WTC11 (cell line): ENCODE results near the gene TMEM17. TPM values are rescaled to one million over a fixed set of nuclear protein-coding genes. Genes with fewer than 3 reads are reported as not detected.

ENCODE experiments used
- ATAC-seq: fragments of 200-7000 bp; cut with Tn5 transposase; 2 replicates; pipeline ENCODE4 v1.10.0; 2021; ENCODE audit warnings: mild to moderate bottlenecking, moderate library complexity
- CTCF ChIA-PET: fragments of 300-600 bp; sonication (Branson Sonifier 250); formaldehyde crosslinking; loops from one replicate; lab custom pipeline; 2021; ENCODE audit warnings: antibody characterized with exemption; lab: Charles Lee
- POLR2A ChIA-PET: fragments of 350-600 bp; sonication (Branson Sonifier 250); formaldehyde crosslinking; loops from one replicate; lab custom pipeline; 2021; ENCODE audit warnings: antibody characterized with exemption; lab: Charles Lee
- DNase-seq: peaks from one replicate; pipeline ENCODE4 v3.0.0; 2021; ENCODE audit warnings: low spot score
- H3K27ac Mint-ChIP-seq: 2 replicates; pipeline ENCODE4 v1.8.0; 2021; ENCODE audit warnings: mixed read lengths
- H3K27me3 Mint-ChIP-seq: 2 replicates; pipeline ENCODE4 v1.8.0; 2021; ENCODE audit warnings: low read depth, mild to moderate bottlenecking, moderate library complexity, mixed read lengths
- H3K36me3 Mint-ChIP-seq: 2 replicates; pipeline ENCODE4 v1.8.0; 2021; ENCODE audit warnings: mixed read lengths
- H3K4me1 Mint-ChIP-seq: 2 replicates; pipeline ENCODE4 v1.8.0; 2022; ENCODE audit warnings: mixed read lengths
- H3K4me3 Mint-ChIP-seq: 2 replicates; pipeline ENCODE4 v1.8.0; 2021; ENCODE audit warnings: mild to moderate bottlenecking, moderate library complexity, mixed read lengths
- H3K9me3 Mint-ChIP-seq: 2 replicates; pipeline ENCODE4 v1.8.0; 2021; ENCODE audit warnings: mixed read lengths
- ATF1 ChIP-seq: sonication (generic); formaldehyde crosslinking; IDR thresholded peaks from 2 replicates; pipeline ENCODE4 v1.8.1; 2023; ENCODE audit warnings: mild to moderate bottlenecking, moderate library complexity, missing genetic modification reagents
- CREM ChIP-seq: sonication (generic); formaldehyde crosslinking; IDR thresholded peaks from 2 replicates; pipeline ENCODE4 v1.8.1; 2022; ENCODE audit warnings: mild to moderate bottlenecking, missing genetic modification reagents, moderate library complexity
- ELF4 ChIP-seq: sonication (generic); formaldehyde crosslinking; IDR thresholded peaks from 2 replicates; pipeline ENCODE4 v1.8.1; 2022; ENCODE audit warnings: low read depth, mild to moderate bottlenecking, moderate library complexity, missing genetic modification reagents
- ETV6 ChIP-seq: sonication (generic); formaldehyde crosslinking; IDR thresholded peaks from 2 replicates; pipeline ENCODE4 v1.8.1; 2022; ENCODE audit warnings: mild to moderate bottlenecking, missing genetic modification reagents
- GTF2I ChIP-seq: fragments of 250-450 bp; sonication (Bioruptor Pico); conservative IDR thresholded peaks from 2 replicates; pipeline ENCODE4 v1.4.0; 2021; ENCODE audit warnings: mild to moderate bottlenecking
- IRF2 ChIP-seq: sonication (generic); formaldehyde crosslinking; IDR thresholded peaks from 2 replicates; pipeline ENCODE4 v1.8.0; 2022; ENCODE audit warnings: low read depth, missing genetic modification reagents, borderline replicate concordance
- PRRX2 ChIP-seq: fragments of 250-450 bp; sonication (Bioruptor Pico); IDR thresholded peaks from 2 replicates; pipeline ENCODE4 v1.8.0; 2021; ENCODE audit warnings: mild to moderate bottlenecking
- RORB ChIP-seq: fragments of 250-450 bp; sonication (Bioruptor Pico); IDR thresholded peaks from 2 replicates; pipeline ENCODE4 v1.9.0; 2021; ENCODE audit warnings: mild to moderate bottlenecking
- SMAD4 ChIP-seq: sonication (generic); formaldehyde crosslinking; IDR thresholded peaks from 2 replicates; pipeline ENCODE4 v1.8.0; 2022; ENCODE audit warnings: mild to moderate bottlenecking, missing genetic modification reagents
- TEAD4 ChIP-seq: sonication (generic); formaldehyde crosslinking; IDR thresholded peaks from 2 replicates; pipeline ENCODE4 v1.8.0; 2022; ENCODE audit warnings: mild to moderate bottlenecking, missing genetic modification reagents
- ZNF138 ChIP-seq: sonication (generic); formaldehyde crosslinking; conservative IDR thresholded peaks from 2 replicates; pipeline ENCODE4 v1.8.1; 2022; ENCODE audit warnings: mild to moderate bottlenecking, moderate library complexity, missing genetic modification reagents
- ZNF232 ChIP-seq: sonication (generic); formaldehyde crosslinking; IDR thresholded peaks from 2 replicates; pipeline ENCODE4 v1.8.0; 2022; ENCODE audit warnings: mild to moderate bottlenecking, missing genetic modification reagents
- total RNA-seq: library from RNA; stranded (reverse); gene quantifications from 3 replicates; pipeline ENCODE4 v1.2.3, GENCODE V29; 2021
- TF ChIP-seq, protein P1 (sequence below): fragments of 250-450 bp; sonication (Bioruptor Pico); IDR thresholded peaks from 2 replicates; pipeline ENCODE4 v1.9.0; 2021; ENCODE audit warnings: mild to moderate bottlenecking, borderline replicate concordance
- TF ChIP-seq, protein P2 (sequence below): sonication (generic); formaldehyde crosslinking; IDR thresholded peaks from 2 replicates; pipeline ENCODE4 v1.8.0; 2022; ENCODE audit warnings: mild to moderate bottlenecking, missing genetic modification reagents
- TF ChIP-seq, protein P3 (sequence below): sonication (generic); formaldehyde crosslinking; IDR thresholded peaks from 2 replicates; pipeline ENCODE4 v1.8.1; 2023; ENCODE audit warnings: mild to moderate bottlenecking, missing genetic modification reagents, moderate library complexity
- TF ChIP-seq, protein P4 (sequence below): sonication (generic); formaldehyde crosslinking; IDR thresholded peaks from 2 replicates; pipeline ENCODE4 v1.8.1; 2022; ENCODE audit warnings: low read depth, mild to moderate bottlenecking, moderate library complexity, missing genetic modification reagents, borderline replicate concordance
- TF ChIP-seq, protein P5 (sequence below): sonication (generic); formaldehyde crosslinking; conservative IDR thresholded peaks from 2 replicates; pipeline ENCODE4 v1.8.1; 2022; ENCODE audit warnings: mild to moderate bottlenecking, missing genetic modification reagents
- TF ChIP-seq, protein P6 (sequence below): sonication (generic); formaldehyde crosslinking; IDR thresholded peaks from 2 replicates; pipeline ENCODE4 v1.8.1; 2022; ENCODE audit warnings: low read depth, missing genetic modification reagents, borderline replicate concordance
- TF ChIP-seq, protein P7 (sequence below): fragments of 250-450 bp; sonication (Bioruptor Pico); IDR thresholded peaks from 2 replicates; pipeline ENCODE4 v1.9.0; 2021; ENCODE audit warnings: mild to moderate bottlenecking

The TMEM17 gene
- total RNA-seq, 1 experiment from 2014 or later, result 1.2 TPM

DNA sequence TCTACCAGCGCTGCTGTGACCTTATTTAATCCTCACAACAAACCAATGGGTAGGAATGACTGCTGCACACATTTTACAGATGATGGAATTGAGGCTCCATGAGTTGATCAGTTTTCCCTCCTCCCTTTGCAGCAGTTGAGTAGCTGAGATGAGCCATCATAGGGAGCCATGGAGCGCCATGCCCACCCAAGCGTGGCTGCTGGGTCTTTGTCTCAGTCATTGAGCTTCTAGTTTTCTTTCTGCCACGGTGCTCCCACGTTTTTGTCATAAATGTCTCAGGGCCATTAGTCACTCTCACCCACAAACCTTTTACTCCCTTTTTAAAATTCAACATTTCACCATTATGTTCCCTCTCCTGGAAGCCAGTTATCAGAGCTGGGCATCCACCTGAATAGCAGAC, 45.8 kb downstream of the TMEM17 start (continued):
- TF ChIP-seq, protein P1, sequence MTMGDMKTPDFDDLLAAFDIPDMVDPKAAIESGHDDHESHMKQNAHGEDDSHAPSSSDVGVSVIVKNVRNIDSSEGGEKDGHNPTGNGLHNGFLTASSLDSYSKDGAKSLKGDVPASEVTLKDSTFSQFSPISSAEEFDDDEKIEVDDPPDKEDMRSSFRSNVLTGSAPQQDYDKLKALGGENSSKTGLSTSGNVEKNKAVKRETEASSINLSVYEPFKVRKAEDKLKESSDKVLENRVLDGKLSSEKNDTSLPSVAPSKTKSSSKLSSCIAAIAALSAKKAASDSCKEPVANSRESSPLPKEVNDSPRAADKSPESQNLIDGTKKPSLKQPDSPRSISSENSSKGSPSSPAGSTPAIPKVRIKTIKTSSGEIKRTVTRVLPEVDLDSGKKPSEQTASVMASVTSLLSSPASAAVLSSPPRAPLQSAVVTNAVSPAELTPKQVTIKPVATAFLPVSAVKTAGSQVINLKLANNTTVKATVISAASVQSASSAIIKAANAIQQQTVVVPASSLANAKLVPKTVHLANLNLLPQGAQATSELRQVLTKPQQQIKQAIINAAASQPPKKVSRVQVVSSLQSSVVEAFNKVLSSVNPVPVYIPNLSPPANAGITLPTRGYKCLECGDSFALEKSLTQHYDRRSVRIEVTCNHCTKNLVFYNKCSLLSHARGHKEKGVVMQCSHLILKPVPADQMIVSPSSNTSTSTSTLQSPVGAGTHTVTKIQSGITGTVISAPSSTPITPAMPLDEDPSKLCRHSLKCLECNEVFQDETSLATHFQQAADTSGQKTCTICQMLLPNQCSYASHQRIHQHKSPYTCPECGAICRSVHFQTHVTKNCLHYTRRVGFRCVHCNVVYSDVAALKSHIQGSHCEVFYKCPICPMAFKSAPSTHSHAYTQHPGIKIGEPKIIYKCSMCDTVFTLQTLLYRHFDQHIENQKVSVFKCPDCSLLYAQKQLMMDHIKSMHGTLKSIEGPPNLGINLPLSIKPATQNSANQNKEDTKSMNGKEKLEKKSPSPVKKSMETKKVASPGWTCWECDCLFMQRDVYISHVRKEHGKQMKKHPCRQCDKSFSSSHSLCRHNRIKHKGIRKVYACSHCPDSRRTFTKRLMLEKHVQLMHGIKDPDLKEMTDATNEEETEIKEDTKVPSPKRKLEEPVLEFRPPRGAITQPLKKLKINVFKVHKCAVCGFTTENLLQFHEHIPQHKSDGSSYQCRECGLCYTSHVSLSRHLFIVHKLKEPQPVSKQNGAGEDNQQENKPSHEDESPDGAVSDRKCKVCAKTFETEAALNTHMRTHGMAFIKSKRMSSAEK (CRISPR knock-in tag), result no peak

DNA sequence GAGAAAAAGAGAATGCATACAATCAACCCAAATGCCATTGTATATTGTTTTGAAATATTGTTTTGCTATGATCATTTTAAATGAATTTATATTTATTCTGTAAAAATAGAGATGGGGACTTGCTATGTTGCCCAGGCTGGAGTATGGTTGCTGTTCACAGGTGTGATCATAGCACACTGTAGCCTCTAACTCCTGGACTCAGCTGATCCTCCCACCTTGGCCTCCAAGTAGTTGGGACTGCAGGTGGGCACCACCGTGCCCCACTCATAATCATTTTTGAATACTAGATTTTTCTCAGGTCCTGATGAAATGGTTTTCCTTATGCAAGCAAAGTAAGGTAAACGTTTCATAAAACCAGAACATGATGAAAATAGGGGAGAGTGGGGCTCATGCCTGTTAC, 46.3 kb downstream of the TMEM17 start:
- Mint-ChIP-seq H3K4me3 (no peak overlapping the region), H3K4me1 (peaks cover 33% of the 10 kb centered on the region), H3K27me3 (peaks cover 31% of the 10 kb centered on the region), H3K36me3 (no peaks in the 10 kb centered on the region), H3K27ac (no peak overlapping the region), H3K9me3 (no peaks in the 10 kb centered on the region)
- DNase-seq (no peak), ATAC-seq (no peak)
- TF ChIP-seq CREM, result no peak
- TF ChIP-seq PRRX2 (CRISPR knock-in tag), result no peak
- TF ChIP-seq ELF4 (CRISPR knock-in tag), result no peak
- TF ChIP-seq ZNF232 (CRISPR knock-in tag), result no peak
- no peak for TF ChIP-seq SMAD4 (CRISPR knock-in tag)
- no peak for TF ChIP-seq IRF2 (CRISPR knock-in tag)
- TF ChIP-seq TEAD4, result no peak
- TF ChIP-seq, protein P2, sequence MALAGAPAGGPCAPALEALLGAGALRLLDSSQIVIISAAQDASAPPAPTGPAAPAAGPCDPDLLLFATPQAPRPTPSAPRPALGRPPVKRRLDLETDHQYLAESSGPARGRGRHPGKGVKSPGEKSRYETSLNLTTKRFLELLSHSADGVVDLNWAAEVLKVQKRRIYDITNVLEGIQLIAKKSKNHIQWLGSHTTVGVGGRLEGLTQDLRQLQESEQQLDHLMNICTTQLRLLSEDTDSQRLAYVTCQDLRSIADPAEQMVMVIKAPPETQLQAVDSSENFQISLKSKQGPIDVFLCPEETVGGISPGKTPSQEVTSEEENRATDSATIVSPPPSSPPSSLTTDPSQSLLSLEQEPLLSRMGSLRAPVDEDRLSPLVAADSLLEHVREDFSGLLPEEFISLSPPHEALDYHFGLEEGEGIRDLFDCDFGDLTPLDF (CRISPR knock-in tag), result no peak
- TF ChIP-seq, protein P3, sequence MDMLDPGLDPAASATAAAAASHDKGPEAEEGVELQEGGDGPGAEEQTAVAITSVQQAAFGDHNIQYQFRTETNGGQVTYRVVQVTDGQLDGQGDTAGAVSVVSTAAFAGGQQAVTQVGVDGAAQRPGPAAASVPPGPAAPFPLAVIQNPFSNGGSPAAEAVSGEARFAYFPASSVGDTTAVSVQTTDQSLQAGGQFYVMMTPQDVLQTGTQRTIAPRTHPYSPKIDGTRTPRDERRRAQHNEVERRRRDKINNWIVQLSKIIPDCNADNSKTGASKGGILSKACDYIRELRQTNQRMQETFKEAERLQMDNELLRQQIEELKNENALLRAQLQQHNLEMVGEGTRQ (CRISPR knock-in tag), result no peak
- no peak for TF ChIP-seq GTF2I (CRISPR knock-in tag)
- TF ChIP-seq, protein P4, sequence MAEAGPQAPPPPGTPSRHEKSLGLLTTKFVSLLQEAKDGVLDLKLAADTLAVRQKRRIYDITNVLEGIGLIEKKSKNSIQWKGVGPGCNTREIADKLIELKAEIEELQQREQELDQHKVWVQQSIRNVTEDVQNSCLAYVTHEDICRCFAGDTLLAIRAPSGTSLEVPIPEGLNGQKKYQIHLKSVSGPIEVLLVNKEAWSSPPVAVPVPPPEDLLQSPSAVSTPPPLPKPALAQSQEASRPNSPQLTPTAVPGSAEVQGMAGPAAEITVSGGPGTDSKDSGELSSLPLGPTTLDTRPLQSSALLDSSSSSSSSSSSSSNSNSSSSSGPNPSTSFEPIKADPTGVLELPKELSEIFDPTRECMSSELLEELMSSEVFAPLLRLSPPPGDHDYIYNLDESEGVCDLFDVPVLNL, result no peak
- TF ChIP-seq, protein P5, sequence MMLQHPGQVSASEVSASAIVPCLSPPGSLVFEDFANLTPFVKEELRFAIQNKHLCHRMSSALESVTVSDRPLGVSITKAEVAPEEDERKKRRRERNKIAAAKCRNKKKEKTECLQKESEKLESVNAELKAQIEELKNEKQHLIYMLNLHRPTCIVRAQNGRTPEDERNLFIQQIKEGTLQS (CRISPR knock-in tag), result no peak
- TF ChIP-seq, protein P6, sequence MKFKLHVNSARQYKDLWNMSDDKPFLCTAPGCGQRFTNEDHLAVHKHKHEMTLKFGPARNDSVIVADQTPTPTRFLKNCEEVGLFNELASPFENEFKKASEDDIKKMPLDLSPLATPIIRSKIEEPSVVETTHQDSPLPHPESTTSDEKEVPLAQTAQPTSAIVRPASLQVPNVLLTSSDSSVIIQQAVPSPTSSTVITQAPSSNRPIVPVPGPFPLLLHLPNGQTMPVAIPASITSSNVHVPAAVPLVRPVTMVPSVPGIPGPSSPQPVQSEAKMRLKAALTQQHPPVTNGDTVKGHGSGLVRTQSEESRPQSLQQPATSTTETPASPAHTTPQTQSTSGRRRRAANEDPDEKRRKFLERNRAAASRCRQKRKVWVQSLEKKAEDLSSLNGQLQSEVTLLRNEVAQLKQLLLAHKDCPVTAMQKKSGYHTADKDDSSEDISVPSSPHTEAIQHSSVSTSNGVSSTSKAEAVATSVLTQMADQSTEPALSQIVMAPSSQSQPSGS (CRISPR knock-in tag), result no peak
- no peak for TF ChIP-seq ETV6
- no peak for TF ChIP-seq ZNF138 (CRISPR knock-in tag)
- TF ChIP-seq, protein P7, sequence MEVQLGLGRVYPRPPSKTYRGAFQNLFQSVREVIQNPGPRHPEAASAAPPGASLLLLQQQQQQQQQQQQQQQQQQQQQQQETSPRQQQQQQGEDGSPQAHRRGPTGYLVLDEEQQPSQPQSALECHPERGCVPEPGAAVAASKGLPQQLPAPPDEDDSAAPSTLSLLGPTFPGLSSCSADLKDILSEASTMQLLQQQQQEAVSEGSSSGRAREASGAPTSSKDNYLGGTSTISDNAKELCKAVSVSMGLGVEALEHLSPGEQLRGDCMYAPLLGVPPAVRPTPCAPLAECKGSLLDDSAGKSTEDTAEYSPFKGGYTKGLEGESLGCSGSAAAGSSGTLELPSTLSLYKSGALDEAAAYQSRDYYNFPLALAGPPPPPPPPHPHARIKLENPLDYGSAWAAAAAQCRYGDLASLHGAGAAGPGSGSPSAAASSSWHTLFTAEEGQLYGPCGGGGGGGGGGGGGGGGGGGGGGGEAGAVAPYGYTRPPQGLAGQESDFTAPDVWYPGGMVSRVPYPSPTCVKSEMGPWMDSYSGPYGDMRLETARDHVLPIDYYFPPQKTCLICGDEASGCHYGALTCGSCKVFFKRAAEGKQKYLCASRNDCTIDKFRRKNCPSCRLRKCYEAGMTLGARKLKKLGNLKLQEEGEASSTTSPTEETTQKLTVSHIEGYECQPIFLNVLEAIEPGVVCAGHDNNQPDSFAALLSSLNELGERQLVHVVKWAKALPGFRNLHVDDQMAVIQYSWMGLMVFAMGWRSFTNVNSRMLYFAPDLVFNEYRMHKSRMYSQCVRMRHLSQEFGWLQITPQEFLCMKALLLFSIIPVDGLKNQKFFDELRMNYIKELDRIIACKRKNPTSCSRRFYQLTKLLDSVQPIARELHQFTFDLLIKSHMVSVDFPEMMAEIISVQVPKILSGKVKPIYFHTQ, result no peak
- no peak for TF ChIP-seq RORB (CRISPR knock-in tag)
- TF ChIP-seq ATF1 (CRISPR knock-in tag), result no peak
- ChIA-PET CTCF (interaction anchor here (3.6 kb wide), 1 partner anchor 17 kb away, joined by 25 read pairs; no protein-coding TSS in a partner anchor), POLR2A (no interaction called here)
